ENCODE data around the gene TMEM92.
"Not testable (repeated sequence)": the region's sequence is repeated elsewhere in the genome, so short reads cannot be mapped to it uniquely, and the experiment has no call there.

The TMEM92 gene

DNA sequence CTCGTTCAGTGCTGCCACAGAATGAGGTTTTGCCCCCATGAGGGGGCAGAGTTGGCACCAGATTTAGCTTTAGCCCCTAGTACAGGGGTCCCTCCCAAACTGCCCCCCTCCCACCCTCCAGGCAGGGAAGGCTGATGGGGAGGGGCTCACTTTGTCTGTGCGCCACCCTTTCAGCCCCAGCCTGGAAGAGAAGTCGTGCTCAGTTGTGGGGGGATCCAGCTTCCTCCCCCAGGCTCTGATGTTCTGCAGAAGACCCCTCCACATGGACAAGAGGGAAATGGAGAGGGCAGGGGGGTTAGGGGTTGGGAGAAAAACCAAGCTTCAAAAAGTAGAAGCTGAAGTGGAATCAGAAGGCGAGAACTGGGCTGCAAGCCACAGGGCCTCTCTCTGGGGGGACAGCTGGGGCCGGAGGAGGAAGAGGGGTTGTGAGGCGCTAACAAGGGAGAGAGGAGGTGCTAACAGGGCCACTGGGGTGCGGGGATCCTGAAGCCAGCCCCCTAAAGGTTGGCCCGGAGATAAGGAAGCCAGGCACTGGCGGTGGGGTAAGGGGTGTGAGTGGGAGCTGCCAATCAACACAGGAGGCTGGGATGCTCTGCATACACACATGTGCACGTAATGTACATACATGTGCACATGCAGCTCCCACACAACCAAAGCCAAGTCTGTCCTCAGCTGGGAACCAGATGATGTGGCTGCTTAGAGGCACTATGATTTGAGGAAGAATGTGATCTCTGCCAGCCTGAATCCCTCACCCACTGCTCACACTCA lies 7.0 kb upstream of the TMEM92 start:
- no peak for DNase-seq (ENCODE audit: insufficient read length, low spot score)
- peak; percentile 31 for FAIRE-seq
- TF ChIP-seq POLR2AphosphoS5 (IDR thresholded peaks at IDR 0.05; ENCODE audit: low read depth, low read length): no peak
- no peak for TF ChIP-seq PAX5 (IDR thresholded peaks at IDR 0.05; ENCODE audit: insufficient read depth, low read length, severe bottlenecking)
- no peak for TF ChIP-seq SPI1 (IDR thresholded peaks at IDR 0.05; ENCODE audit: low read depth, low read length)
- no peak for TF ChIP-seq POU2F2 (IDR thresholded peaks at IDR 0.05; ENCODE audit: low read depth, low read length)
- TF ChIP-seq TAF1 (IDR thresholded peaks at IDR 0.05; ENCODE audit: low read depth, low read length): no peak
- no peak for TF ChIP-seq POLR2A (IDR thresholded peaks at IDR 0.05; ENCODE audit: low read depth, low read length)

DNA sequence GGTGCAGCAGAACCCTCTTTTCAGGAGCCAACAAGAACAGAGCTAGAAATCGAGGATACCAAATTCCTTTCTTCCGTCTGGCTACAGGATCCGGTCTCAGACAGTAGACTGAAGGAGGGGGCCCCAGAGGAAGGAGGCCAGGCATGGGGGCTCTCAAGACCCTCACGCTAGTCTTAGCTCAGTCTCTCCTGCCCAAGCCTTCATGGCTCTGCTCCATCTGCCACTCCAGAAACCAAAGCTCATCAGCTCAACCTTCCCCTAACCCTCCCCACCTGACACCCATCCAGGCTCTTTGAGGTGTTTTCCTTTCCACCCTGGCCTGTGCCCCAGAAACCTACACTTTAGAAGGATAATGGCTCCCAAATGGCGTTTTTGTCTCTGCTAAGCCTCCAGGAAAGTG lies 6.2 kb upstream of the TMEM92 start:
- TF ChIP-seq TAF1 (IDR thresholded peaks at IDR 0.05; ENCODE audit: low read depth, low read length) (no peak), SPI1 (IDR thresholded peaks at IDR 0.05; ENCODE audit: low read depth, low read length) (no peak), POLR2AphosphoS5 (IDR thresholded peaks at IDR 0.05; ENCODE audit: low read depth, low read length) (no peak), PAX5 (IDR thresholded peaks at IDR 0.05; ENCODE audit: insufficient read depth, low read length, severe bottlenecking) (no peak), POU2F2 (IDR thresholded peaks at IDR 0.05; ENCODE audit: low read depth, low read length) (no peak), POLR2A (IDR thresholded peaks at IDR 0.05; ENCODE audit: low read depth, low read length) (no peak)
- DNase-seq (ENCODE audit: insufficient read length, low spot score) (no peak), FAIRE-seq (no peak)

DNA sequence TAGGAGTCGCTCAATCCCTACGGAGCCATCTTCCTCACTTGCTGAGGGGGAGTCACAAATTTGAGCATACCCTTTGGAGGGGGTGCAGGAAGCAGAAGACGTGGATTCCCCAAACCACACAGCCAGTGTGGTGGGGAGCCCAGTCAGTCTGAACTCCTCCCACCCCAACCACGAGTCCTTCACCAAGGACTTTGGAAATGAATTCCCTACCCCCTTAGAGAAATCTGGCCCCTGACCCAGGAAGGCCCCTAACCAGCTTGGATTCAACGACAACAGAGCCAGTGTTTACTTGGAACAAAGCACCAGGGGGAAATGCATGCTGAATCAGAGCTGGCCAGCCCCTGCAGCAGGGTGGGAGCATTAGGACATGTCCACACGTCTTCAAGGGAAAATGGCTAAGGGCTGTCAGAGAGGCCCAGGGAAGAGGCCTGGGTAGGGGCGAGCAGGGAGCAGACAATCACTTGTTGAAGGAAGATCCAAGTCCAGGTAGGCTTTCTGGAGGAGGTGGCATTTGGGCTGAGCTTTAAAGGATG lies 5.5 kb upstream of the TMEM92 start:
- no peak for FAIRE-seq
- no peak for TF ChIP-seq POLR2AphosphoS5 (IDR thresholded peaks at IDR 0.05; ENCODE audit: low read depth, low read length)
- TF ChIP-seq POU2F2 (IDR thresholded peaks at IDR 0.05; ENCODE audit: low read depth, low read length): no peak
- no peak for TF ChIP-seq SPI1 (IDR thresholded peaks at IDR 0.05; ENCODE audit: low read depth, low read length)
- no peak for TF ChIP-seq POLR2A (IDR thresholded peaks at IDR 0.05; ENCODE audit: low read depth, low read length)
- TF ChIP-seq TAF1 (IDR thresholded peaks at IDR 0.05; ENCODE audit: low read depth, low read length): no peak
- TF ChIP-seq PAX5 (IDR thresholded peaks at IDR 0.05; ENCODE audit: insufficient read depth, low read length, severe bottlenecking): no peak
- DNase-seq (ENCODE audit: insufficient read length, low spot score): no peak

DNA sequence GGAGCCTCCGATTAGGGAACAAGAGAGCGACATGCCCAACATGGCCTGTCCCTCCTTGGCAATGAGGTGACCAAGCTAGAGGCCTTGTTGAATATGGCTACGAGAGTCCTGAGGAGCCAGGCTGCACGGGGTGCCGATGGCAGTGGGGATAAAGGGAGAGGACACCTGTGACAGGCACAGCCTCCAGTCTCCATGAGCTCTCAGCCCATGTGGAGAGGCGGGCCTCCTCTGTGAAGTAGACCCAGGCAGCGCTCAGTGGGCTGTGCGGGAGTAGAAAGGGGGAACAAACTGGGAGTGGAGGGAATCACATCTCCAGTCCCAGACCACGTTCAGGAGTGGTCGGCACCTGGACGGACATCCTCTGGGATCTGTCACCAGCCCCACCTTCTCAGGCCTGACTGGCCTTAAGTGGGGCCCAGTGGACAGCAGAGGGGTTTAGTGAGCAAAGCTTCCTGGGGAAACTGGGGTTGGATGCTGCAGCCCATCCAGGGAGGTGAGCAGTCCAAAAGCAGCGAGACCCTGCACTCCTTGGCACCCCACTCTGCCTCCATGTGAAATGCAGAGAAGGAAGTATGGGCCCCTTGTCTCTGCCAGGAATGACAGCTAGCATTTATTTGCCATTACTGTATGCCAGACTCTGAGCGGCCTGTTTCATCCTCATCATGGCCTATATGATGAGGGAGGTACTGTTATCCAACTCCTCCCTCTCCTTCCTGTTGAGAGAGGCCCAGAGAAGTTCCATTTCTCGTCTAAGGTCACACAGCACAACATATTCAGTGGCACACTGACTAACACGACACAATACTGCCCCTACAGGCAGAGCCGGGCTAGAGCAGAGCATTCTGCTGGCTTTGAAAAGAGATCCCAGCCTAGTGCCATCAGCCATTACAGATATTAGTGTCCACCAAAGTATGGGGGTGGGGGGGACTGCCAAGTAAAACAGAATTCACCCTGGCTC lies 4.5 kb upstream of the TMEM92 start:
- TF ChIP-seq POLR2AphosphoS5 (IDR thresholded peaks at IDR 0.05; ENCODE audit: low read depth, low read length): no peak
- no peak for TF ChIP-seq PAX5 (IDR thresholded peaks at IDR 0.05; ENCODE audit: insufficient read depth, low read length, severe bottlenecking)
- no peak for TF ChIP-seq POLR2A (IDR thresholded peaks at IDR 0.05; ENCODE audit: low read depth, low read length)
- TF ChIP-seq POU2F2 (IDR thresholded peaks at IDR 0.05; ENCODE audit: low read depth, low read length): no peak
- DNase-seq (ENCODE audit: insufficient read length, low spot score): peak; percentile 66
- peak; percentile 95 for FAIRE-seq

DNA sequence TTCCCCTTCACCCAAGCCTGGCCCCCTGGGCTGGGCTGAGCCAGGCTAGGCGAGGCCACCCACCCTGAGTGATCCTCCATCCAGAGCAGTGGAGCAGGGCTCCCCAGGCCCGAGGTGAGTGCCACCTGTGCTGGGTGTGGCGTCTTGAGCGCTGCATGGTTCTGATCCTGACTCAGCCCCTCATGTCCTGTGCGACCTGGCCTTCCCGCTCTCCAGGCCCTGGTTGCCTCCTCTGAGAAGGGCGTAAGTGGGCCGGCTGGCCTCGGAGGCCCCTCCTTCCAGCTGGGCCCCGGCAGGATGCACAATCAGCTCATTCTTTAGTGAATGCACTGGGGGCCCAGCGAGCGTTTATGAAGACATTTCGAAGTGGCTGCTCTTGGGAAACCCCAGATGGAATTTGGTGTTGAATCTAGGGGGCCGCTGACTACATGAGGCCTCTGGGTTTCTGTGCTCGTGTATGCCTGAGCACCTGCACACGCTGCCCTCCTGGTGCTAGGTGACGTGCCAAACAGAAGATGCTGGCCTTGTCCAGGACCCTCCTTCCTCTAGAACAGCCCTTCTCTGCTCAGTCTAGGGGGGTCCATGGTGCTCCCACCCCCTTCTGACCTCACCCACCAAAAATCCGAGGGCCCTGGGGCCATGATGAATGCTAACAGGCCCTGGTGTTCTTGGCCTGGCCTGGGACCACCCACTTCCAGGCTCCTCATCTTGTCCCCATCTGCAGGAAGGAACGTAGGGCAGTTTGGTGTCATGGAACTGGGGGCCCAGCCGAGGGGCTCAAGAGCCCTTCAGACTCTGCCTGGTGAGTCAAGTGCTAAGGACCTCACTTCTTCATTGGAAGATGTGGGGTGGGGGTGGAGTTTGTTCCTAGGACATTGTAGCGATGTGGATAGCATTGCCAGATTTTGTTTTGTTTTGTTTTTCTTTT lies 3.6 kb upstream of the TMEM92 start:
- no peak for FAIRE-seq
- no peak for DNase-seq (ENCODE audit: insufficient read length, low spot score)
- TF ChIP-seq POLR2A (IDR thresholded peaks at IDR 0.05; ENCODE audit: low read depth, low read length) (no peak), POLR2AphosphoS5 (IDR thresholded peaks at IDR 0.05; ENCODE audit: low read depth, low read length) (no peak), TAF1 (IDR thresholded peaks at IDR 0.05; ENCODE audit: low read depth, low read length) (no peak), SPI1 (IDR thresholded peaks at IDR 0.05; ENCODE audit: low read depth, low read length) (no peak), POU2F2 (IDR thresholded peaks at IDR 0.05; ENCODE audit: low read depth, low read length) (no peak), PAX5 (IDR thresholded peaks at IDR 0.05; ENCODE audit: insufficient read depth, low read length, severe bottlenecking) (no peak)

DNA sequence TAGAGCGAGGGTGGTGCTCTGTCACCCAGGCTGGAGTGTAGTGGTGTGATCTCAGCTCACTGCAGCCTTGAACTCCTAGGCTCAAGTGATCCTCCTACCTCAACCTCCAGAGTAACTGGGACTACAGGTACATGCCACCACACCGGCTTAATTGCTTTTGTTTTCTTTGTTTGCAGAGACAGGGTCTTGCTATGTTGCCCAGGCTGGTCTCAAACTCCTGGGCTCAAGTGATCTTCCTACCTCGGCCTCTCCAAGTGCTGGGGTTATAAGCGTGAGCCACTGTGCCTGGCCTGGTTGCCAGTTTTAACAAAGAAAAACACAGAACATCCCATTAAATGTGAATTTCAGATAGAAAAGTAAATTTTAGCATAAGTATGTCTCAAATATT lies 2.9 kb upstream of the TMEM92 start:
- not testable (repeated sequence) for DNase-seq (ENCODE audit: insufficient read length, low spot score); FAIRE-seq

DNA sequence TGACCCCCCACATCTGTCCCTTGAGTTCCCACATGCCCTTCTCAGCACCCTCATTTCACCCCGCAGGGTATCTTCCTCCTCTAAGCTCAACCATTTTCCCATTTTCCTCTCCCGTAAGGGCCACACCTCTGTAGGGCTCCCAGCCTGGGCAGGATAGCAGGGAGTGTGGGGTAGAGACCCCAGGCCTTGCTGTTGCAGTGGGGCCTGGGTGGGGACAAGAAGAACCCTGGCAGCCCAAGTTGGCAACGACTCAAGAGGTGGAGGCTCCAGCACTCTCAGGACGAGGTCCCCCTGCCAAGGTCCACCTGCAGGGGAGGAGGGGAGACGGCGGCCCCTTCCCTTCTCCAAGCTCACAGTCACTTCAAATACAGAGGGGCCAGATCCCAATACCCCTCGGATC lies 2.0 kb upstream of the TMEM92 start:
- TF ChIP-seq PAX5 (IDR thresholded peaks at IDR 0.05; ENCODE audit: insufficient read depth, low read length, severe bottlenecking) (no peak), SPI1 (IDR thresholded peaks at IDR 0.05; ENCODE audit: low read depth, low read length) (no peak), POLR2A (IDR thresholded peaks at IDR 0.05; ENCODE audit: low read depth, low read length) (no peak)
- no peak for FAIRE-seq
- DNase-seq (ENCODE audit: insufficient read length, low spot score): no peak

DNA sequence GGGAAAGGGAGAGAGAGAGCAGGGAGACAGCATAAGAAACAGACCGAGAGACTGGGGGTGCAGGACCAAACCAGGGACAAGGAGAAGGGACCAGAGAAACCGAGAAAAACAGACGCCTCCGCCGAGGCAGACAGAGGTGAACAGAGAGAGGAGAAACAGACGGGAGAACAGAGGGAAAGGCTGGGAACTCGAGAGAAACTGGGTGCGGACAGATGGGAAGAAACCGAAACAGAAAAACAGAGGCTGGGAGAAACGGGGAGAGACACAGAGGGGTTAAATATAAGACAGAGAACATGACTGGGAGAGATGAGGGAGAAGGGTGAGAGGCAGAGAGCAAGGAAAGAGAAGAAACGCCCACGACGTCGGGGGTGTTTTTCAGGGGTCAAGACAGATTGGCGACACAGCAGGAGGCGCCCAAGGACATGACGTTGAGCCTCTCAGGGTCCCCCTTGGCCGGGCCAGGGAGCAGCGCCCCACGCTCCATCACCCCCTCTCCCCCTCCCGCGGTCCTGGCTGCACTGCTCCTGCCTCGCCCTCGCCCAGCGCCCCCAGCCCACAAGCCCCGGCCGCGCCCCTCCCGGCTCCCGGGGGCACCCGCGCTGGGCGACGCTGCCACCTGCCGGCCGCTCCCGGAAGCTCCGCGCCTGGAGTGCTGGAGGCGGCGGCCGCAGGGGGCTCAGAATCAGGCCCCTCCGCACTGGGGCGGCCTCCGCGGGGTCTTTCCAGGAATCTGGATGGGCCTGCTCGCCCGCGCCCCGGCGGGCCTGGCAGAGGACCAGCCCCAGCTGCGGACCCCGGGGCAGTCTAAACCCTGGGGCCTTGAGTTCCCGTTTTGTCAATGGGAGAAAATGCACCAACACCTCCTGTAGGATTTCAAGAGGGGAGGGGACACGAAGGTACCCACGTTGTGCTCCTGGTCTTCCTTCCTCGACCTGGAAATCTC lies 1.3 kb upstream of the TMEM92 start:
- no peak for TF ChIP-seq POLR2A (IDR thresholded peaks at IDR 0.05; ENCODE audit: low read depth, low read length)
- TF ChIP-seq PAX5 (IDR thresholded peaks at IDR 0.05; ENCODE audit: insufficient read depth, low read length, severe bottlenecking): no peak
- no peak for TF ChIP-seq POLR2AphosphoS5 (IDR thresholded peaks at IDR 0.05; ENCODE audit: low read depth, low read length)
- no peak for TF ChIP-seq SPI1 (IDR thresholded peaks at IDR 0.05; ENCODE audit: low read depth, low read length)
- no peak for TF ChIP-seq TAF1 (IDR thresholded peaks at IDR 0.05; ENCODE audit: low read depth, low read length)
- TF ChIP-seq POU2F2 (IDR thresholded peaks at IDR 0.05; ENCODE audit: low read depth, low read length): no peak
- peak; percentile 80 for DNase-seq (ENCODE audit: insufficient read length, low spot score)
- FAIRE-seq: peak; percentile 64
